ENCODE data around the gene TRAPPC2L. TPM values are rescaled to one million over a fixed set of nuclear protein-coding genes. Genes with fewer than 3 reads are reported as not detected.

The TRAPPC2L gene
- total and polyA plus RNA-seq, 2 of the 13 experiments (the other 11 are each of a cell fraction or from before 2014, with no cell fraction given): 96.3 to 107 TPM

DNA sequence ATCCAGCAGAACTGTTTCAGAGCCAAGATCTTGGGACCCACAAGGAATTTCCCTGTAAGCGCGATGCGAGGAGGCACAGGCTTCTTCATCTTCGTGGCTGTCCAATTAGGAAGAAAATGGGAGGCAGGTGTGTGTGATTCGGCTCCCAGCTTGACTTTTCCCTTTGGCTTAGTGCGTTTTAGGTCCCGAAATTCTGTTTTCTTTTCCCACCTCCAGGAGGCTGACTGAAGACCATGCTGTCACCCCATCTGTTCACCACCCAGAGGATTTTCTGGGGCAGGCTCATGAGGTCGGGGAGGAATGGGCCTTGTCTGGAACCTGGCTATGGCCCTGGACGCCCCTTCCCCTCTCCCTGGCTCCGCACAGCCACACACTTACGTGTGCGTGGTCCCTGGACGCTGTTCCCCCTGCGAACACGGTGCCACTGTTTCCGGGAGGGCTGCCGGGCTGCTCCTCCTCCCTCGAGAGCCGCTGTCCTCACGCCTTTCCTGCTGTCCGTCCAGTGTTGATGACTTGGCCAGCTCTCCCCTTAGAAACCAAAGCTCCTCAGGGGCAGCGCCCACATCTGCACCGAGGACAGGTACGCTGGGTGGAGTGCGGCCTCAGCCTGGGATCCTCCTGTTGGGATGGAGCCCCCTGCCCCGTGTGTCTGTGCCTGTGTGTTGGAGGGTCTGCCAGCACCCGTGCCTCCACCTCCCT, 12.2 kb downstream of the TRAPPC2L start:
- H3K9ac ChIP-seq (ENCODE audit: insufficient read depth, low read depth, low read length): no peak overlapping the region
- H3K4me2 ChIP-seq (ENCODE audit: low read depth, low read length): no peak overlapping the region
- in situ Hi-C loops (cut with HindIII; ENCODE audit: extremely low pct_ligation_motif_present, low pct_unique_long_range_greater_than_20kb): no loop called here
- no peak overlapping the region for H2AFZ ChIP-seq (ENCODE audit: low read length)
- no peaks in the 10 kb centered on the region for H3K9me3 ChIP-seq (ENCODE audit: low read length)
- H4K20me1 ChIP-seq (ENCODE audit: insufficient read depth, low read length): 0 out of 2 replicates have a peak, but pooled peaks cover 4% of the 10 kb centered on the region
- H3K27me3 ChIP-seq (ENCODE audit: control insufficient read depth in 1 of 2, insufficient read depth in 2 of 2, low read length in 2 of 2): peaks cover 53 to 88% of the 10 kb centered on the region in 2 experiments
- 29% methylated on average over 25 of the region's 27 CpGs for WGBS (ENCODE audit: low lambda C conversion rate)
- TF ChIP-seq ZZZ3 (CRISPR knock-in tag; IDR thresholded peaks at IDR 0.05; ENCODE audit: borderline replicate concordance) (no peak), EZH2 (conservative IDR thresholded peaks at IDR 0.05; ENCODE audit: low read depth, low read length) (peak; percentile 82; the same call in 1 of the 2 replicates)
- no peaks in the 10 kb centered on the region for H3K4me1 ChIP-seq (ENCODE audit: insufficient read depth, low read length)
- ChIA-PET CTCF (ENCODE audit: low intra/inter-chr PET ratio, low total read pairs) (no interaction called here), POLR2A (no interaction called here)
- no TSS peak for BruUV-seq (replicated peaks)
- no peaks in the 10 kb centered on the region for H3K36me3 ChIP-seq (replicated peaks in 1 of 2; ENCODE audit: control insufficient read depth in 1 of 2, insufficient read depth in 2 of 2, low read length in 2 of 2)
- intact Hi-C loops (cut with micrococcal nuclease; ENCODE audit: unreplicated experiment): no loop called here
- H3K4me3 ChIP-seq (replicated peaks in 1 of 3; ENCODE audit: insufficient read depth in 1 of 3, low read depth in 2 of 3, low read length in 3 of 3): no peak overlapping the region
- FAIRE-seq: no peak
- H3K79me2 ChIP-seq (ENCODE audit: insufficient read depth, low read length): no peaks in the 10 kb centered on the region
- no peak overlapping the region for H3K27ac ChIP-seq (ENCODE audit: extremely low read length, insufficient read depth, low read length)
- DNase-seq (ENCODE audit: low spot score): no peak
- ATAC-seq: no peak

DNA sequence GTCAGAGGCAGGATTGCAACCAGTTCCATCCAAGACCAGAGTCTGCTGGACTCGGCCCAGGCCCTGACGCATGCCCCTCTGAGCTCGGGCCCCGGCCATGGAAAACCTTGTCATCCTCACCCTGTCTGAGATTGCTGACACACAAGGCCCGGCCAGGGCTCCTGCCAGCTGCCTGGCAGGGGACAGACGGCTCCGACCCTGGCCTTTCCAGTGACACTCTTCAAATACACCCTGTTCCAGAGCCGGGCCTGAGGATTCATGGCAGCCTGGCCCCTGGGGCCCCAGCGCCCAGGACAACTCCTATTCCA, 12.7 kb downstream of the TRAPPC2L start:
- DNase-seq (ENCODE audit: low spot score) (no peak), ATAC-seq (no peak), FAIRE-seq (no peak)
- BruUV-seq (replicated peaks): no TSS peak
- CTCF ChIA-PET (ENCODE audit: low intra/inter-chr PET ratio, low total read pairs): no interaction called here
- Histone ChIP-seq H3K4me3 (replicated peaks in 1 of 3; ENCODE audit: insufficient read depth in 1 of 3, low read depth in 2 of 3, low read length in 3 of 3) (no peak overlapping the region), H3K9ac (ENCODE audit: insufficient read depth, low read depth, low read length) (no peak overlapping the region), H3K27ac (ENCODE audit: extremely low read length, insufficient read depth, low read length) (no peak overlapping the region), H4K20me1 (ENCODE audit: insufficient read depth, low read length) (0 out of 2 replicates have a peak, but pooled peaks cover 4% of the 10 kb centered on the region), H3K79me2 (ENCODE audit: insufficient read depth, low read length) (no peaks in the 10 kb centered on the region), H2AFZ (ENCODE audit: low read length) (no peak overlapping the region), H3K9me3 (ENCODE audit: low read length) (no peaks in the 10 kb centered on the region), H3K4me2 (ENCODE audit: low read depth, low read length) (no peak overlapping the region), H3K36me3 (replicated peaks in 1 of 2; ENCODE audit: control insufficient read depth in 1 of 2, insufficient read depth in 2 of 2, low read length in 2 of 2) (no peaks in the 10 kb centered on the region), H3K4me1 (ENCODE audit: insufficient read depth, low read length) (no peaks in the 10 kb centered on the region), H3K27me3 (ENCODE audit: control insufficient read depth in 1 of 2, insufficient read depth in 2 of 2, low read length in 2 of 2) (peaks cover 57 to 93% of the 10 kb centered on the region in 2 experiments)
- in situ Hi-C loops (cut with HindIII; ENCODE audit: extremely low pct_ligation_motif_present, low pct_unique_long_range_greater_than_20kb) (no loop called here), intact Hi-C loops (cut with micrococcal nuclease; ENCODE audit: unreplicated experiment) (no loop called here)
- WGBS (ENCODE audit: low lambda C conversion rate): 20% methylated on average over 9 of the region's 9 CpGs
- POLR2A ChIA-PET: no interaction called here
- TF ChIP-seq ZBTB8A (CRISPR knock-in tag; IDR thresholded peaks at IDR 0.05; ENCODE audit: borderline replicate concordance, low read depth) (no peak), YEATS4 (CRISPR knock-in tag; IDR thresholded peaks at IDR 0.05; ENCODE audit: borderline replicate concordance) (no peak), FOXA1 (IDR thresholded peaks at IDR 0.05) (no peak), FOXA1 (CRISPR knock-in tag; IDR thresholded peaks at IDR 0.05) (no peak), ZFP36L2 (CRISPR knock-in tag; IDR thresholded peaks at IDR 0.05) (no peak), TBP (CRISPR knock-in tag; IDR thresholded peaks at IDR 0.05) (no peak)
- TF ChIP-seq, protein P1, sequence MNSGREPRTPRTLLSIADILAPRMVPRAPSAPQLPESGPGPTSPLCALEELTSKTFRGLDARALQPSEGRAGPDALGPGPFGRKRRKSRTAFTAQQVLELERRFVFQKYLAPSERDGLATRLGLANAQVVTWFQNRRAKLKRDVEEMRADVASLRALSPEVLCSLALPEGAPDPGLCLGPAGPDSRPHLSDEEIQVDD (CRISPR knock-in tag; IDR thresholded peaks at IDR 0.05; ENCODE audit: borderline replicate concordance): no peak
- TF ChIP-seq, protein P2, sequence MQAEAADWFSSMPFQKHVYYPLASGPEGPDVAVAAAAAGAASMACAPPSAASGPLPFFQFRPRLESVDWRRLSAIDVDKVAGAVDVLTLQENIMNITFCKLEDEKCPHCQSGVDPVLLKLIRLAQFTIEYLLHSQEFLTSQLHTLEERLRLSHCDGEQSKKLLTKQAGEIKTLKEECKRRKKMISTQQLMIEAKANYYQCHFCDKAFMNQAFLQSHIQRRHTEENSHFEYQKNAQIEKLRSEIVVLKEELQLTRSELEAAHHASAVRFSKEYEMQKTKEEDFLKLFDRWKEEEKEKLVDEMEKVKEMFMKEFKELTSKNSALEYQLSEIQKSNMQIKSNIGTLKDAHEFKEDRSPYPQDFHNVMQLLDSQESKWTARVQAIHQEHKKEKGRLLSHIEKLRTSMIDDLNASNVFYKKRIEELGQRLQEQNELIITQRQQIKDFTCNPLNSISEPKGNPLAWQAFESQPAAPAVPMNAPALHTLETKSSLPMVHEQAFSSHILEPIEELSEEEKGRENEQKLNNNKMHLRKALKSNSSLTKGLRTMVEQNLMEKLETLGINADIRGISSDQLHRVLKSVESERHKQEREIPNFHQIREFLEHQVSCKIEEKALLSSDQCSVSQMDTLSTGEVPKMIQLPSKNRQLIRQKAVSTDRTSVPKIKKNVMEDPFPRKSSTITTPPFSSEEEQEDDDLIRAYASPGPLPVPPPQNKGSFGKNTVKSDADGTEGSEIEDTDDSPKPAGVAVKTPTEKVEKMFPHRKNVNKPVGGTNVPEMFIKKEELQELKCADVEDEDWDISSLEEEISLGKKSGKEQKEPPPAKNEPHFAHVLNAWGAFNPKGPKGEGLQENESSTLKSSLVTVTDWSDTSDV (CRISPR knock-in tag; IDR thresholded peaks at IDR 0.05): no peak
- TF ChIP-seq, protein P3, sequence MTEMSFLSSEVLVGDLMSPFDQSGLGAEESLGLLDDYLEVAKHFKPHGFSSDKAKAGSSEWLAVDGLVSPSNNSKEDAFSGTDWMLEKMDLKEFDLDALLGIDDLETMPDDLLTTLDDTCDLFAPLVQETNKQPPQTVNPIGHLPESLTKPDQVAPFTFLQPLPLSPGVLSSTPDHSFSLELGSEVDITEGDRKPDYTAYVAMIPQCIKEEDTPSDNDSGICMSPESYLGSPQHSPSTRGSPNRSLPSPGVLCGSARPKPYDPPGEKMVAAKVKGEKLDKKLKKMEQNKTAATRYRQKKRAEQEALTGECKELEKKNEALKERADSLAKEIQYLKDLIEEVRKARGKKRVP (CRISPR knock-in tag; IDR thresholded peaks at IDR 0.05): no peak
- TF ChIP-seq, protein P4, sequence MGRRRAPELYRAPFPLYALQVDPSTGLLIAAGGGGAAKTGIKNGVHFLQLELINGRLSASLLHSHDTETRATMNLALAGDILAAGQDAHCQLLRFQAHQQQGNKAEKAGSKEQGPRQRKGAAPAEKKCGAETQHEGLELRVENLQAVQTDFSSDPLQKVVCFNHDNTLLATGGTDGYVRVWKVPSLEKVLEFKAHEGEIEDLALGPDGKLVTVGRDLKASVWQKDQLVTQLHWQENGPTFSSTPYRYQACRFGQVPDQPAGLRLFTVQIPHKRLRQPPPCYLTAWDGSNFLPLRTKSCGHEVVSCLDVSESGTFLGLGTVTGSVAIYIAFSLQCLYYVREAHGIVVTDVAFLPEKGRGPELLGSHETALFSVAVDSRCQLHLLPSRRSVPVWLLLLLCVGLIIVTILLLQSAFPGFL (CRISPR knock-in tag; IDR thresholded peaks at IDR 0.05): no peak

Data from HepG2 (cell line).